Lower leg skin (tissue), 4 donors: ENCODE results near the gene TSR2. TPM values are rescaled to one million over a fixed set of nuclear protein-coding genes. Genes with fewer than 3 reads are reported as not detected.

Source experiments
- DNase-seq, 2 donors: peaks; one replicate each; pipeline ENCODE4 v3.0.0-alpha.2; 2019; ENCODE audit warnings: low spot score in 2 of 2
- H3K4me3 ChIP-seq: fragments of 200-600 bp; sonication (generic); 2 replicates; pipeline ENCODE4 v1.5.1; 2017; ENCODE audit warnings: mild to moderate bottlenecking, low read depth; ENCODE audit not compliant: poor library complexity, severe bottlenecking
- POLR2A ChIP-seq, 2 donors: fragments of 450-650 bp; IDR thresholded peaks; one replicate each; pipeline ENCODE4 v1.6.1; 2016 to 2017; ENCODE audit warnings: antibody characterized with exemption in 2 of 2, mild to moderate bottlenecking in 1 of 2, moderate library complexity in 1 of 2
- WGBS, 2 donors: methylation state at CpG; one replicate each; pipeline ENCODE4 v1.1.5; 2018; 5-methylcytosine and 5-hydroxymethylcytosine counted together
- intact Hi-C: fragments of 100-400 bp; cut with DNase I; formaldehyde crosslinking; loops from one replicate; pipeline ENCODE4 v1.15.0; 2023; ENCODE audit warnings: low total_unique reads
- total RNA-seq, 4 donors: library from RNA; depleted of rRNA; stranded (reverse); fragments of >200 nt; gene quantifications; one replicate each; pipeline ENCODE4 v1.1.0, GENCODE V29; 2016
- TF ChIP-seq, protein P1 (sequence below), 3 donors: fragments of 450-650 bp; IDR thresholded peaks; one replicate each; pipeline ENCODE4 v1.5.1; 2016; ENCODE audit warnings: antibody characterized with exemption in 3 of 3, mild to moderate bottlenecking in 3 of 3, moderate library complexity in 2 of 3

TSR2 gene
- total RNA-seq, 4 donors from 2014 or later: 20.2 to 26.8 (median 23.0) TPM

DNA sequence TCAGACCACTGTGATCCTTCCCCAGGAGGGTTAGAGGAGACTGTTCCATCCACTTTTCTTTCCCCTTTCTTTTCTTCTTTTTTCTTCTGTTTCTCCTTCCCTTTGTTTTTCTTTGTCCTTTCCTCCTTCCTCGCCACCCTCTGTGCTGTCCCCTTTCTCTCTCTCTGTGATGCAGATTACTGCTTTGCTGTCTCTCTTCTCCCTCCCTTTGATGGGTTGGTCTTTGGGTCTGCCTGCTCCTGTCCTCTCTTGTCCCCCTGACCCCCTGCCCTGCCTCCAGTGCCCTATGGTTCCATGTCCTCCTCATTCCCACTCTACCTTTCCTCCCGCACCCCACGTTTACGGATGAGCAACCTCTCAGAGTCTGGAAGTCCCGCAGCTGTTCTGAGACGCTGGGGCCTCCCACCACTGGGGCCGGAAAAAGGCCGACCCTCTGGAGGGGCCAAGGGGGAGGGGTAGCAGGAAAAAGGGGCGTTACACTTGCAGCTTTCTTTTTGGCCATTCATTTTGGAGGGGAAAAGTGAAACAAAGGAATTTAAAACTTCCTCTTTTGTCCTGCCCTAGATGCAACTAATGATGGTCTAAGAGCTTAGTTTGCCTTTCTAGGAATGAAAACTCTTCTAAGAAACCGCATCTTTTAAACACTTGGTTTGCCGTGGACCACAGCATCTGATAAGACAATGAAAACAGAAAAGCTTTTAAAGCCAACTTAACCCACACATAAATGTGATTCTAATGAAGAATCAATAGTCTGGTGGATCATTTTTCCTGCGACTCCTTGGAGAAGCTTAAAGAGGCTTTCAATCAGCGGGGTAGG is 24.5 kb upstream of the TSR2 start:
- no peak for DNase-seq
- intact Hi-C loops: no loop called here
- no peak overlapping the region for H3K4me3 ChIP-seq
- TF ChIP-seq, protein P1, sequence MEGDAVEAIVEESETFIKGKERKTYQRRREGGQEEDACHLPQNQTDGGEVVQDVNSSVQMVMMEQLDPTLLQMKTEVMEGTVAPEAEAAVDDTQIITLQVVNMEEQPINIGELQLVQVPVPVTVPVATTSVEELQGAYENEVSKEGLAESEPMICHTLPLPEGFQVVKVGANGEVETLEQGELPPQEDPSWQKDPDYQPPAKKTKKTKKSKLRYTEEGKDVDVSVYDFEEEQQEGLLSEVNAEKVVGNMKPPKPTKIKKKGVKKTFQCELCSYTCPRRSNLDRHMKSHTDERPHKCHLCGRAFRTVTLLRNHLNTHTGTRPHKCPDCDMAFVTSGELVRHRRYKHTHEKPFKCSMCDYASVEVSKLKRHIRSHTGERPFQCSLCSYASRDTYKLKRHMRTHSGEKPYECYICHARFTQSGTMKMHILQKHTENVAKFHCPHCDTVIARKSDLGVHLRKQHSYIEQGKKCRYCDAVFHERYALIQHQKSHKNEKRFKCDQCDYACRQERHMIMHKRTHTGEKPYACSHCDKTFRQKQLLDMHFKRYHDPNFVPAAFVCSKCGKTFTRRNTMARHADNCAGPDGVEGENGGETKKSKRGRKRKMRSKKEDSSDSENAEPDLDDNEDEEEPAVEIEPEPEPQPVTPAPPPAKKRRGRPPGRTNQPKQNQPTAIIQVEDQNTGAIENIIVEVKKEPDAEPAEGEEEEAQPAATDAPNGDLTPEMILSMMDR (IDR thresholded peaks at IDR 0.05): no peak
- TF ChIP-seq POLR2A (IDR thresholded peaks at IDR 0.05): no peak
- 34 to 45% methylated on average over 13 of the region's 13 CpGs for WGBS, 2 donors

DNA sequence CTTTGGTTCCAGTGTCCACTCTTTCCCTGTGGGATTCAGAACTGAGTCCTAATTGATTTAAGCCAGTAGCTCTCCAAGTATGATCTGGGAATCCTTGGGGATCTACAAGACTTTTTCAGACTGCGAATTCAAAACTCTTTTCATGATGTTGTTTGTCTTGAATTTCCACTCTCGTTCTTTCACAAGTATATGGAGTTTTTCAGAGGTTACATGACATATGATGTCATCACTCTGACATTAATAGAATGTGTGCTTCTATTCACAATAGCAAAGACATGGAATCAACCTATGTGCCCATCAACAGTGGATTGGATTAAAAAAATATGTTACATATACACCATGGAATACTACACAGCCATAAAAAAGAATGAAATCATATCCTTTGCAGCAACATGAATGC is 23.2 kb upstream of the TSR2 start:
- H3K4me3 ChIP-seq: no peak overlapping the region
- 58 to 80% methylated on average over 2 of the region's 2 CpGs for WGBS, 2 donors
- intact Hi-C loops: no loop called here
- TF ChIP-seq POLR2A (IDR thresholded peaks at IDR 0.05): no peak
- TF ChIP-seq, protein P1 (IDR thresholded peaks at IDR 0.05): no peak
- no peak for DNase-seq

DNA sequence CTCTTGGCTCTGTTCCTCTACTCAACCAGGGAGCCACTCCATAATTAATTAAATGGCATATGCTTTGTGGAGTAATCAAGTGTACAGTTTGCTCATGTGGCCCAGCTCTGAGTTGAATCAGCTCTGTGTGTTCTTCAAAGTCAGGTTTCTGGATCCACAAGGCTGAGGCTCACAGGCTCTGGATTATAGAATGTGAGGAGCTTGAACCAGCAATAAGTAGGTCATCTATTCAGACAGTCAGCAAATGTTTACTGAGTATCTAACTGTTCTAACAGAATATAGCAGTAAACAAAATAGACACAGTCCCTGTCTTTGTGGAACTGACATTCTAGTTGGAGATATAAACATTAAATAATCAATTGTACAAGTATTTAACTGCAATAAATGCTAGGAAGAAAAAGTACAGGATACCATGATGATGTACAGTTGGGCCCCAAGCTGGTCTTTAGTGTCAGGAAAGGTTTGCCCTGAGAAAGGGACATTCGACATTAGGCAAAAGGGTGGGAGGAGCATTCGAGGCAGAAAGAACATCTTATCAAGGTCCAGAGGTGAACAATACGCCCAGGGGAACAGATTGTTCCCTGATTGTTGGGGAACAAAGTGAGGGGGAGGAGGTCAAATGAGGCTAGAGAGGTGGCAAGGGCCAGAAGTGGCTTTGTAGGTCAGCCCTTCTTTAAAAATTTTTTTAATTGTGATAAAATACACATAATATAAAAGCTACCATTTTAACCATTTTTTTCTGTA is 20.5 kb upstream of the TSR2 start:
- no peak overlapping the region for H3K4me3 ChIP-seq
- no peak for DNase-seq
- 54 to 69% methylated on average over 3 of the region's 3 CpGs for WGBS, 2 donors
- TF ChIP-seq, protein P1 (IDR thresholded peaks at IDR 0.05): no peak
- TF ChIP-seq POLR2A (IDR thresholded peaks at IDR 0.05): no peak
- intact Hi-C loops: no loop called here

DNA sequence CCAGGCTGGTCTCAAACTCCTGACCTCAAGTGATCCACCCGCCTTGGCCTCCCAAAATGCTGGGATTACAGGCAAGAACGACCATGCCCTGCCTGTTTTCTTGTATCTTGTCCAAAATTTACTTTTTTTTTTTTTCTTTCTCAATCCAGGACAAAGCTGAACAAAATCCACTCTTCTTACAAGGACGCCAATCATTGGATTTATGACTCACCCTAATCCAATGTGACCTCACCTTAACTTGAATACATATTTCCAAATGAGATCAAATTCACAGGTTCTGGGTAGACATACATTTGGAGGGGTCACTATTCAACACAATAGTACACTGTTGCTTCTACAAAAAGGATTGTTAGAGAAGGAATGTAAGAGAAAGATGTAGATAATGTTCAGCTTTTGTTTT is 18.0 kb upstream of the TSR2 start:
- DNase-seq: no peak
- WGBS, 2 donors: 68 to 71% methylated on average over 3 of the region's 3 CpGs
- intact Hi-C loops: no loop called here

DNA sequence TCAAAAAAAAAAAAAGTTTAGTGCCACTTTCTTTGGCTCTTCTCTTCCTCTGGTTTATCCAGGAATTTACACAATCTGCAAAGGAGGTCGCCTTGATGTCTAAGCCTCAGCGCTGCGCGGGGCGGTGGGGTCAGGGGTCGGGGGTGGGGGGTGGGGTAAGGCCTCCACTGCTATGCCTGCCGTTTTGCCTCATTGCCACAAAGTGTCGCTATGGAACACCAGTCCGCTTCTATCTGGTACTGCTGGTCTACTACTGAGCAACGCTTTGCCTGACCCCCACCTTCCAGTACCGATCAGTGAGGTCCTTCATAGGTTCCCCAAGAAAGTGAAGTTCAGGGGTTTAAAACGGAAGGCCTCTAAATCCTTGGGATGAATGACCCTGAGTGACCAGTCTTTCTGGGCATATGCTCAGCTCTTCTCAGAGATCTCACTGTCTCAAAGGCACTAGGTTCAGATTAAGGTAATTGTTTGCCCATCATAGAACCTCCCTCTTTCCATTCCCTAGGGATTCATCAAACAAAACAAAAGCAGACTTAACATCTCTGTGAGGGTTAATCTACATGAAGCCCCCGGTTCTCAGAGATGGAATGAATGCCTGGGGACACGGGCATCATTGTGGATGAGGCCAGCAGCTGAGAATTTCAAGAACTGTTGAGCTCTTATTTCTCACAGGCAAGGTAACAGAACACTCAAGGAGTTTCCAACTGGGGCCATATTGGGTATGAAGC is 16.9 kb upstream of the TSR2 start:
- H3K4me3 ChIP-seq: no peak overlapping the region
- 42 to 45% methylated on average over 8 to 14 of the region's 14 CpGs for WGBS, 2 donors
- intact Hi-C loops: no loop called here
- TF ChIP-seq POLR2A (IDR thresholded peaks at IDR 0.05): no peak
- TF ChIP-seq, protein P1 (IDR thresholded peaks at IDR 0.05): no peak
- no peak for DNase-seq

More for the DNA sequence above, 18.0 kb upstream of the TSR2 start:
- no peak for TF ChIP-seq POLR2A (IDR thresholded peaks at IDR 0.05)
- TF ChIP-seq, protein P1 (IDR thresholded peaks at IDR 0.05): no peak
- no peak overlapping the region for H3K4me3 ChIP-seq
